Transverse colon (tissue), 4 donors: ENCODE results near the gene MGAT4A. TPM values are rescaled to one million over a fixed set of nuclear protein-coding genes. Genes with fewer than 3 reads are reported as not detected.
A peak's percentile ranks its signal among the peaks of the same experiment; 100 is the strongest.

Experiments
- DNase-seq: peaks from one replicate; pipeline ENCODE4 v3.0.0-alpha.2; 2019
- H3K27ac ChIP-seq, 4 donors: fragments of 200-600 bp; sonication (generic); 2 replicates each; pipeline ENCODE4 v1.5.1; 2016 to 2018; ENCODE audit warnings: inconsistent platforms in 4 of 4
- H3K27me3 ChIP-seq: fragments of 200-600 bp; sonication (generic); 2 replicates; pipeline ENCODE4 v1.5.1; 2017; ENCODE audit warnings: inconsistent platforms
- H3K36me3 ChIP-seq, 4 donors: fragments of 200-600 bp; sonication (generic); 2 replicates each; pipeline ENCODE4 v1.5.1; 2017 to 2019; ENCODE audit warnings: inconsistent platforms in 4 of 4
- H3K4me1 ChIP-seq, 4 donors: fragments of 200-600 bp; sonication (generic); 2 replicates each; pipeline ENCODE4 v1.5.1; 2017 to 2020; ENCODE audit warnings: inconsistent platforms in 4 of 4
- H3K4me3 ChIP-seq, 4 donors: fragments of 200-600 bp; sonication (generic); 1 replicate in 1 of 4; 2 replicates in 3 of 4; pipeline versions ENCODE4 v1.5.1 to v1.6.1; 2017 to 2019; ENCODE audit warnings: inconsistent platforms in 4 of 4
- H3K9me3 ChIP-seq, 2 donors: fragments of 200-600 bp; sonication (generic); 2 replicates each; pipeline ENCODE4 v1.5.1; 2017 to 2019; ENCODE audit warnings: inconsistent platforms in 2 of 2
- CTCF ChIP-seq, 5 experiments: fragments of 200-600 bp in 3 of 5; fragments of 450-650 bp in 2 of 5; sonication (generic) in 3 of 5; IDR thresholded peaks; 1 replicate in 2 of 5; 2 replicates in 3 of 5; pipeline ENCODE4 v1.5.1; 2016 to 2017; ENCODE audit warnings: antibody characterized with exemption in 5 of 5, inconsistent platforms in 3 of 5, mild to moderate bottlenecking in 2 of 5, moderate library complexity in 1 of 5
- EP300 ChIP-seq: sonication (generic); formaldehyde crosslinking; IDR thresholded peaks from one replicate; pipeline ENCODE4 v1.6.1; 2017; ENCODE audit warnings: antibody characterized with exemption, low read depth
- POLR2A ChIP-seq: fragments of 450-650 bp; IDR thresholded peaks from one replicate; pipeline ENCODE4 v1.6.1; 2016; ENCODE audit warnings: antibody characterized with exemption, mild to moderate bottlenecking, moderate library complexity
- POLR2AphosphoS5 ChIP-seq, 3 donors: sonication (generic); formaldehyde crosslinking; IDR thresholded peaks; one replicate each; pipeline ENCODE4 v1.6.1; 2016; ENCODE audit warnings: antibody characterized with exemption in 3 of 3
- WGBS, 2 donors: methylation state at CpG; one replicate each; pipeline ENCODE4 v1.1.5; 2018; ENCODE audit warnings: low coverage in 1 of 2; 5-methylcytosine and 5-hydroxymethylcytosine counted together
- in situ Hi-C, 4 donors: fragments of 200-750 bp; cut with MboI; loops; one replicate each; pipeline versions ENCODE4 v1.15.0 to v1.15.1; 2017; ENCODE audit warnings: low sequenced_read_pairs in 3 of 4, low pct_ligation_motif_present in 1 of 4, low pct_unique_long_range_greater_than_20kb in 1 of 4
- intact Hi-C: fragments of 100-400 bp; cut with DNase I; formaldehyde crosslinking; loops from one replicate; pipeline ENCODE4 v1.15.1; 2023; ENCODE audit warnings: low total_unique reads
- total RNA-seq, 4 donors: library from RNA; depleted of rRNA; stranded (reverse); fragments of >200 nt; gene quantifications; one replicate each; pipeline ENCODE4 v1.1.0, GENCODE V29; 2016

Gene MGAT4A
- total RNA-seq, 4 donors from 2014 or later, result 29.9 to 237 (median 124) TPM

- in situ Hi-C loops (no loop called here), intact Hi-C loops (no loop called here)
These were observed 19.4 kb downstream of the MGAT4A start for GRCh38 chr2:98711506-98711905.

GRCh38 chr2:98710734-98711133 lies 20.2 kb downstream of the MGAT4A start:
- H3K27ac ChIP-seq, result no peak overlapping the region
- peaks cover 8 to 56% (median 20%) of the 10 kb centered on the region in 4 donors for H3K4me1 ChIP-seq

More at GRCh38 chr2:98711506-98711905, 19.4 kb downstream of the MGAT4A start:
- WGBS, 2 donors, result 83 to 84% methylated on average over 3 of the region's 3 CpGs
- Histone ChIP-seq H3K27ac (no peak overlapping the region), H3K27me3 (no peaks in the 10 kb centered on the region), H3K36me3 (no peaks in the 10 kb centered on the region), H3K9me3 (no peaks in the 10 kb centered on the region), H3K4me3 (no peak overlapping the region), H3K4me1 (peaks cover 8 to 50% (median 18%) of the 10 kb centered on the region in 4 donors)
- no peak for DNase-seq
- TF ChIP-seq POLR2A (no peak), CTCF (IDR thresholded peaks at IDR 0.05) (no peak), EP300 (no peak), POLR2AphosphoS5 (IDR thresholded peaks at IDR 0.05) (no peak)

GRCh38 chr2:98709535-98709934 lies 21.4 kb downstream of the MGAT4A start:
- no peak for DNase-seq
- H3K27me3 ChIP-seq, result no peaks in the 10 kb centered on the region
- no peaks in the 10 kb centered on the region for H3K36me3 ChIP-seq
- intact Hi-C loops (no loop called here), in situ Hi-C loops (no loop called here)
- H3K4me1 ChIP-seq, result peaks cover 8 to 65% (median 25%) of the 10 kb centered on the region in 4 donors
- H3K27ac ChIP-seq, result peak overlapping the region in 2 of 4 donors; percentile 0 to 1
- no peak overlapping the region for H3K4me3 ChIP-seq
- no peaks in the 10 kb centered on the region for H3K9me3 ChIP-seq
- no peak for TF ChIP-seq CTCF (IDR thresholded peaks at IDR 0.05)
- TF ChIP-seq POLR2A, result no peak
- TF ChIP-seq EP300, result no peak
- no peak for TF ChIP-seq POLR2AphosphoS5 (IDR thresholded peaks at IDR 0.05)

More at GRCh38 chr2:98710734-98711133, 20.2 kb downstream of the MGAT4A start:
- 72 to 89% methylated on average over 4 of the region's 4 CpGs for WGBS, 2 donors
- Histone ChIP-seq H3K27me3 (no peaks in the 10 kb centered on the region), H3K4me3 (no peak overlapping the region), H3K9me3 (no peaks in the 10 kb centered on the region), H3K36me3 (no peaks in the 10 kb centered on the region)
- in situ Hi-C loops (no loop called here), intact Hi-C loops (no loop called here)
- TF ChIP-seq POLR2A, result no peak
- no peak for TF ChIP-seq CTCF (IDR thresholded peaks at IDR 0.05)
- no peak for TF ChIP-seq EP300
- no peak for TF ChIP-seq POLR2AphosphoS5 (IDR thresholded peaks at IDR 0.05)
- DNase-seq, result no peak

GRCh38 chr2:98708396-98709186 lies 22.3 kb downstream of the MGAT4A start:
- 44 to 60% methylated on average over 5 to 6 of the region's 6 CpGs for WGBS, 2 donors
- DNase-seq, result no peak
- Histone ChIP-seq H3K9me3 (no peaks in the 10 kb centered on the region), H3K36me3 (no peaks in the 10 kb centered on the region), H3K27ac (no peak overlapping the region), H3K4me3 (no peak overlapping the region), H3K27me3 (no peaks in the 10 kb centered on the region), H3K4me1 (peaks cover 9 to 66% (median 35%) of the 10 kb centered on the region in 4 donors)
- TF ChIP-seq POLR2AphosphoS5 (IDR thresholded peaks at IDR 0.05), result no peak
- in situ Hi-C loops, result no loop called here
- intact Hi-C loops, result no loop called here

- intact Hi-C loops, result no loop called here
- no peaks in the 10 kb centered on the region for H3K36me3 ChIP-seq
- no peaks in the 10 kb centered on the region for H3K27me3 ChIP-seq
- no peaks in the 10 kb centered on the region for H3K9me3 ChIP-seq
- H3K4me3 ChIP-seq, result no peak overlapping the region
- WGBS, 2 donors, result 83 to 89% methylated on average over 2 of the region's 2 CpGs
- TF ChIP-seq CTCF (IDR thresholded peaks at IDR 0.05) (no peak), POLR2A (no peak)
- H3K27ac ChIP-seq, result peak overlapping the region in 1 of 4 donors; percentile 18
- in situ Hi-C loops, result no loop called here
- peaks cover 25 to 81% (median 55%) of the 10 kb centered on the region in 4 donors for H3K4me1 ChIP-seq
- no peak for DNase-seq
These were observed 24.3 kb downstream of the MGAT4A start for GRCh38 chr2:98706591-98706990.
